Kidney epithelial cell (primary cell): ENCODE measurements around the gene MED12. TPM values are rescaled to one million over a fixed set of nuclear protein-coding genes. Genes with fewer than 3 reads are reported as not detected.

ENCODE experiments used
- DNase-seq: peaks from one replicate; pipeline ENCODE4 v3.0.0-alpha.2; 2010; ENCODE audit warnings: low read depth
- H3K27me3 ChIP-seq: 2 replicates; pipeline ENCODE4 v1.6.0; 2011; ENCODE audit warnings: low read length; ENCODE audit not compliant: control insufficient read depth, insufficient read depth
- H3K36me3 ChIP-seq: 2 replicates; pipeline ENCODE4 v1.5.1; 2011; ENCODE audit warnings: low read length; ENCODE audit not compliant: control insufficient read depth, insufficient read depth
- H3K4me3 ChIP-seq: 2 replicates; pipeline ENCODE4 v1.5.1; 2011; ENCODE audit warnings: low read depth, mild to moderate bottlenecking, control low read depth, low read length
- CTCF ChIP-seq: IDR thresholded peaks from 2 replicates; pipeline ENCODE4 v1.5.1; 2011; ENCODE audit warnings: mild to moderate bottlenecking, moderate library complexity, low read length, control low read depth, inconsistent platforms; ENCODE audit not compliant: insufficient read depth, poor library complexity, severe bottlenecking
- total RNA-seq: library from RNA; depleted of rRNA; stranded (reverse); fragments of >200 nt; gene quantifications from 2 replicates; pipeline ENCODE4 v1.2.3, GENCODE V29; 2015

Gene MED12
- total RNA-seq, 1 donor from 2014 or later, result 20.3 TPM

DNA sequence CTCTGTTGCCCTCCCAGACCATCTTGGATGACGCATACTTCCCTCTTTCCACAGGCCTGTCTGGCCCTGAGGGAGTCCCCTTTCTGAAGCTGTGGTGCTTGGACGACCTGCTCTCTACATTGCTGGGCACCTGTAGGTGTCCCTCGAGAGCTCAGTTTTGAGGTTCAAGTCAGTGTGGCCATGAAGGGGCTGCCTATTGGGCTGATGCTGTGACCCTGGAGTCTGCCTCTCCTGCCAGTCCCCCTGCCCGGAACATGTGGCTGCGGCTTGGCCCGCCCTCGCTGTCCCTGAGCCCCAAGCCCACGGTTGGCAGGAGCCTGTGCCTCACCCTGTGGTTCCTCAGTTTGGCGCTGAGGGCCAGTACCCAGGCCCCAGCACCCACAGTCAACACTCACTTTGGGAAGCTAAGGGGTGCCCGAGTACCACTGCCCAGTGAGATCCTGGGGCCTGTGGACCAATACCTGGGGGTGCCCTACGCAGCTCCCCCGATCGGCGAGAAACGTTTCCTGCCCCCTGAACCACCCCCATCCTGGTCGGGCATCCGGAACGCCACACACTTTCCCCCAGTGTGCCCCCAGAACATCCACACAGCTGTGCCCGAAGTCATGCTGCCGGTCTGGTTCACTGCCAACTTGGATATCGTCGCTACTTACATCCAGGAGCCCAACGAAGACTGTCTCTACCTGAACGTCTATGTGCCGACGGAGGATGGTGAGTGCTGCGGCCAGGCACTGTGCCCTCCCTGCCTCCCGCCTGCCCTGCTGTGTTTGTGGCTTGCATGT is 29.3 kb downstream of the MED12 start:
- DNase-seq, result no peak
- TF ChIP-seq CTCF, result no peak
- Histone ChIP-seq H3K27me3 (peaks cover 5% of the 10 kb centered on the region), H3K4me3 (no peak overlapping the region), H3K36me3 (no peaks in the 10 kb centered on the region)

DNA sequence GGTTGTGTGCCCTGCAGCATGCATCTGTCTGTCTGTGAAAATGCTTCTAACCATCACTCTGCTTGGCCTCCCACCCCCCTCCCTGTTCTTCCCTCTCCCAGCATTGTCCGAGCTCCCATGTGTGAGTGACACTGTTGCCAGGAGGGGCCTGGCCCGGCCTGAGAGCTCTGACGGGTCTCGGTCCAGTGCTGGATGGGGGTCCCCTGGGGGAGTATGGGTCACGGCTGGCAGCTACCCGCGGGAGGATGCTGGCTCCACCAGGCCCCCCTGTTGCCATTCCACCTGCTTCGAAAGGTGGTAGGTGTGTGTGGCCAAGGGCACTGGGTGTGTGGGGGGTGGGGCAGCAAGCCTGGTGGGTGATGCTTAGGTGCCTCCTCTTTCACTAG is 29.9 kb downstream of the MED12 start:
- no peak for TF ChIP-seq CTCF
- Histone ChIP-seq H3K4me3 (no peak overlapping the region), H3K27me3 (peaks cover 5% of the 10 kb centered on the region), H3K36me3 (no peaks in the 10 kb centered on the region)
- DNase-seq, result no peak

DNA sequence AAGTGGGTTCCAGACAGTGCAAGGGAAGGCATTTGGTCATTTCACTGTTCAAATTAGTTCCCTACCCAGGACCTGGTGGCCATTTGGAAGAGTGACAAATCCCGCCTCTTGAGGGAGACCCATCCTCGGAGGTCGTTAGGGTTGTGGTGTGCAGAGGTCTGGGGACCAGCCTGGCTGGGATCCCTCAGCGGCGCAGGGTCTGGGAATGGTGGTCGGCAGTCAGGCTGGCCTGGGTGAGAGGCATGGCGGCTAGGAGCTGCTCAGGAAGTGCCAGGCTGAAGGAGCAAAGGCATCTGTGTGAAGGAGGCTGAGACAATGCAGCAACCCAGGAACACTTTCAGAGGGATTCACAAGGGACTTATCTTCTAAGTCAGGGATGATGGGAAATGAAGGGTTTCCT is 33.0 kb downstream of the MED12 start:
- Histone ChIP-seq H3K4me3 (no peak overlapping the region), H3K27me3 (peaks cover 4% of the 10 kb centered on the region), H3K36me3 (no peaks in the 10 kb centered on the region)
- DNase-seq, result no peak
- no peak for TF ChIP-seq CTCF

DNA sequence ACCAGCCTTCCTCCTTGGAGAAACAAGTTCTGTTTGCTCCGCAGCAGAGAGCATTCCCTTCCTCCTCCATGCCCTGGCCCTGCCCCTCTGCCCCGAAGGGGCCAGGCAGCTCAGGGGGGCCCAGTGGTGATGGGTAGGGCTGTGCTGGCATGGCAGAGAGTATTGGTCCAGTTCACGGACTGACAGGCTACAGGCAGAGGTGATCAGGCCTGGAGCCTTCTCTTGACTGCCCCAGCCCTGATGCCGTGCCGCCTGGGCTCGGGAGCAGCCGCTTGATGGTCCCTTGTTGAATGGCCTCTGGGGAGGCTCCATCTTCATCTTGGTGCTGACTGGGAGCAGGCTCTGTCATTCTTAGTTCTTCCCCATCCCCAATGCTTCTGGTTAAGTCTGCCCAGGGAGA is 35.8 kb downstream of the MED12 start:
- H3K4me3 ChIP-seq, result no peak overlapping the region
- no peak for TF ChIP-seq CTCF
- H3K36me3 ChIP-seq, result no peaks in the 10 kb centered on the region
- H3K27me3 ChIP-seq, result peaks cover 2% of the 10 kb centered on the region
- no peak for DNase-seq

- no peak overlapping the region for H3K4me3 ChIP-seq
- H3K36me3 ChIP-seq, result no peaks in the 10 kb centered on the region
- peaks cover 2% of the 10 kb centered on the region for H3K27me3 ChIP-seq
- no peak for DNase-seq
- no peak for TF ChIP-seq CTCF
Observed at GRCh38 chrX:71154641-71155040, 36.2 kb downstream of the MED12 start.

GRCh38 chrX:71158603-71159002 is 40.2 kb downstream of the MED12 start:
- Histone ChIP-seq H3K27me3 (peaks cover 2% of the 10 kb centered on the region), H3K36me3 (no peaks in the 10 kb centered on the region)
- TF ChIP-seq CTCF, result no peak

More at GRCh38 chrX:71158603-71159002, 40.2 kb downstream of the MED12 start:
- DNase-seq, result no peak
- H3K4me3 ChIP-seq, result no peak overlapping the region
